Panc1 (cell line): ENCODE results near the gene RAB3IP.

ENCODE experiments used
- CTCF ChIP-seq: fragments of 450-650 bp; IDR thresholded peaks from 2 replicates; pipeline ENCODE4 v1.5.1; 2017; ENCODE audit warnings: mild to moderate bottlenecking
- POLR2AphosphoS5 ChIP-seq: IDR thresholded peaks from 2 replicates; pipeline ENCODE4 v1.6.1; 2012; ENCODE audit warnings: mild to moderate bottlenecking, low read depth, low read length, moderate library complexity

- no peak for TF ChIP-seq CTCF
- no peak for TF ChIP-seq POLR2AphosphoS5
Measured at GRCh38 chr12:69720750-69721149, 17.9 kb upstream of the RAB3IP start.
